Stimulated activated naive CD4-positive, alpha-beta T cell treated with Interleukin-2 at 50 U/mL for 16 hours (primary cell): ENCODE measurements around the gene ANKRD10.
"Not testable (repeated sequence)": the region's sequence is repeated elsewhere in the genome, so short reads cannot be mapped to it uniquely, and the experiment has no call there.

ENCODE experiments used
- DNase-seq: peaks from one replicate; lab custom pipeline; 2025; lab: John Stamatoyannopoulos, UW

The ANKRD10 gene

GRCh38 chr13:110866491-110867170 is 48.2 kb downstream of the ANKRD10 start:
- DNase-seq: no peak

- no peak for DNase-seq
Measured at GRCh38 chr13:110863685-110864084, 51.2 kb downstream of the ANKRD10 start.

GRCh38 chr13:110860983-110861382 is 53.9 kb downstream of the ANKRD10 start:
- no peak for DNase-seq

DNA sequence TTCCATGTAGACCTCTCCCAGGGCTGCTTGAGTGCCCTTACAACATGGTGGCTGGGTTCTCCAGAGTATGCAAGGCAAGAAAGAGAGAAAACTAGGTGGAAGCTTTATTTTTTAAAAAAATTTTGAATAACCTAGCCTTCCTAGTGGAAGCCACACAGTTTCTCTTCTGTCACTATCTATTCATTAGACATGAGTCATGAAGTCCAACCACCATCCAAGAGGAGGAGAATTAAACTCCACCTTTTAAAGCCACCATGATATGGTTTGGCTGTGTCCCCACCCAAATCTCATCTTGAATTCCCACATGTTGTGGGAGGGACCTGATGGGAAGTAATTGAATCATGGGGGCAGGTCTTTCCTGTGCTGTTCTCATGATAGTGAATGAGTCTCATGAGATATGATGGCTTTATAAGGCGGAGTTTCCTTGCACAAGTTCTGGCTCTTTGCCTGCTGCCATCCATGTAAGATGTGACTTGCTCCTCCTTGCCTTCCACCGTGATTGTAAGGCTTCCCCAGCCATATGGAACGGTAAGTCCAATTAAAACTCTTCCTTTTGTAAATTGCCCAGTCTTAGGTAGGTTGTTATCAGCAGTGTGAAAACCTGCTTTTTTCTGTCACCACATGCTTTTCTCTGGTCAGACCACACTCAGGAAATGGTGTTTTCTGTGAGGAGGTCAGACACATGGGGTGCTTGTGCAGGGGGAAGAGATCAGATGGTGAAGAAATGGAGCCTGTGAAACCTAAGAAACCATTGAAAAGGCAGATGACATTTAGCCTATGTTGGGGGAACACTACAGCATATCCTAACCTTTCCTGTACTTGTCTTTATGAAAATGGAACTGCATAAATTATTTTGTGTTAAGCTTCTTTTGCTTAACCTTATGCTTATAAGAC is 57.7 kb downstream of the ANKRD10 start:
- DNase-seq: no peak

GRCh38 chr13:110855363-110855762 is 59.5 kb downstream of the ANKRD10 start:
- no peak for DNase-seq

GRCh38 chr13:110854866-110855265 is 60.0 kb downstream of the ANKRD10 start:
- DNase-seq: no peak

- no peak for DNase-seq
Measured at GRCh38 chr13:110853235-110853721, 61.6 kb downstream of the ANKRD10 start.

DNA sequence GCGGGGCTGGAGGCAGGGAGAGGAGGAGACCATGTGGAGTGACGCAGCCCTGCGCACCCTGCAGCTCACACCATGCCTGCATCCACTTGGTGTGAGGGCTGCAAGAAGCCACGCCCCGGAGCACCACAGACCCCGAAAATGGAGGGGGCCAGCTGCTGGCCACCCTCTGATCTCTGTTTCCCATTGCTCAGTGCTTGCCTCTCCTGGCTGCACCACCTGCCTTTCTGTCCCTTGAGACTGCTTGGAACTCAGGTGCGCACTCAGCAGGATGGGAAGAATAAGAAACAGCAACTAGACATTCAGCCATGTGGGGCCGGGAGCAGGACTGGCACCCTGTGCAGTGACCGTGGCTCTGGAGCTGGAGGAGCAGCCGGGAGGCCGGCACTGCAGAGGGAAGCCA is 64.0 kb downstream of the ANKRD10 start:
- DNase-seq: no peak

DNA sequence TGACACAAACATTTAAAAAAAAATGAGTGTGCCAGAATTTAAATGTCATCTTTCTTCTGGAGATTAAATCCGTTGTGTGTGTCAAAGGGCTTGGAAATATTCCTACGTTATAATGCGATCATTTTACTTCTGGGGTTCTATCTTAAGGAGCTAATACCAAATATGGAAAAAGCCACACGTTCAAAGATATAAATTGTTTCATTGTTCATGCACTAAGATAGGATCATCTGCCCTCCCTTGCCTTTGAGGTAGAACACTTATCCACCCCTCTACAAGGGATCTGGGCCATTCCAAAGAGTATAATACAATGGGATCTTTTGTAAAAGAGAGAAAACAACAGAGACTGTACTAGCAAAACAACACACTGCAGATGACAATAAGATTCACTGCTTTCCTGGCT is 64.9 kb downstream of the ANKRD10 start:
- no peak for DNase-seq

GRCh38 chr13:110845520-110845919 is 69.3 kb downstream of the ANKRD10 start:
- no peak for DNase-seq

- no peak for DNase-seq
Measured at GRCh38 chr13:110841846-110842245, 73.0 kb downstream of the ANKRD10 start.

DNA sequence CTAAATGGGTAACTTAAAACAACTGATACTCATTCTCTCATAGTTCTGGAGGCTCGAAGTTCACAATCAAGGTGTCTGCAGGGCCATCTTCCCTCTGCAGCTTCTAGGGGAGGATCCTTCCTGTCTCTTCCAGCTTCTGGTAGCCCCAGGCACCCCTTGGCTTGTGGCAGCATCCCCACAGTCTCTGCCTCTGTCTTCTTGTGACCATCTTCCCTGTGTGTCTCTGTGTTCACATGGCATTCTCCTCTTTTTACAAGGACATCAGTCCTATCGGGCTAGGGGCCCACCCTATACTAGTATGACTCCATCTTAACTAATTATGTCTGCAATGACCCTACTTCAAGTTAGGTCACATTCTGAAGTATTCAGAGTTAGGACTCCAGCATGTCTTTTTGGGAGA is 73.5 kb downstream of the ANKRD10 start:
- no peak for DNase-seq

- no peak for DNase-seq
Measured at GRCh38 chr13:110838867-110839538, 75.9 kb downstream of the ANKRD10 start.

DNA sequence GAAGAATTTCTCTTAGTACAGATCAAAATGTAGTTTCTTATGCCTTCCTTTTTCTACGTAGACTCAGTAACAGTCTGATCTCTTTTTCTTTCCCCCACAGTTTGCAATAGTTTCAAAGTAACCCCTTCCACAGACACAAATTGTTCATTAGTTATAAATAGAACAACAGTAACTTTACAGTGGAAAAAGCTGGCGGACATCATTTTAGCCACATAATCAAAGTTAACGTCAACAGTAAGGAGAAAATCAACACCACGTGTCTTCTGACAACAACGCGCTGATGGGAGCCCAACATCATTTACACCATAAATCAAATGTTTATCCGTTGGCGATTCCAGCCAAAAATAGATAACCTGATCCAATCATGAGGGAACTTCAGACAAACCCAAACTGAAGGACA is 76.8 kb downstream of the ANKRD10 start:
- no peak for DNase-seq

DNA sequence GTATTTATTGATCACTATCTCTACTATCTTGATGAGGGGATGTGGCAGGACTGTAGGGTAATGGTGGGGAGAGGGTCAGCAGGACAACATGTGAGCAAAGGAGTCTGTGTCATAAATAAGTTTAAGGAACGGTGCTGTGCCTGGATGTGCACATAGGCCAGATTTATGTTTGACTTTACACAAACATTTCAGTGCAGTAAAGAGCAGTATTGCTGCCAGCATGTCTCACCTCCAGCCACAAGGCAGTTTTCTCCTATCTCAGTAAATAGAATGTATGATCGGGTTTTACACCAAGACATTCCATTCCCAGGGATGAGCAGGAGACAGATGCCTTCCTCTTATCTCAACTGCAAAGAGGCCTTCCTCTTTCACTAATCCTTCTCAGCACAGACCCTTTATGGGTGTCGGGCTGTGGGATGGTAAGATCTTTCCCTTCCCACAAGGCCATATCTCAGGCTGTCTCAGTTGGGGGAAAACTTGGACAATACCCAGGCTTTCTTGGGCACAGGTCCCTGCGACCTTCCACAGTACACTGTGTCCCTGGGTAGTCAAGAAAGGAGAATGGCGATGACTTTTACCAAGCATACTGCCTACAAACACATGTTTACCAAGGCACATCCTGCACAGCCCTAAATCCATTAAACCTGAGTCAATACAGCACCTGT is 77.3 kb downstream of the ANKRD10 start:
- DNase-seq: not testable (repeated sequence)

DNA sequence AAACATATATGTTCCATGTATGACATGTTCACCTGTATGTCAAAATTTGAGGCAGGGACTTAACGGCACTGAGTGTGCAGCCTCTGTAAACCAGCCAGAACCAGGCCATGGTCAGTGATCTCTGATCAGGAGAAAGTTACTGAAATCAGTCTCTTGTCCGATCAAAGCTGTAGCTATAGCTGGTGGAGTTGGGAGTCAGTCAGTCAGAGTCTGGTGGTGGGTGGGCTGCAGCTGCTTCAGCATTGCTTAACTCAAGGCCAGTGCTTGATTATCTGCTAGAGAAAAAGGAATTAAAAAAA is 78.3 kb downstream of the ANKRD10 start:
- no peak for DNase-seq

DNA sequence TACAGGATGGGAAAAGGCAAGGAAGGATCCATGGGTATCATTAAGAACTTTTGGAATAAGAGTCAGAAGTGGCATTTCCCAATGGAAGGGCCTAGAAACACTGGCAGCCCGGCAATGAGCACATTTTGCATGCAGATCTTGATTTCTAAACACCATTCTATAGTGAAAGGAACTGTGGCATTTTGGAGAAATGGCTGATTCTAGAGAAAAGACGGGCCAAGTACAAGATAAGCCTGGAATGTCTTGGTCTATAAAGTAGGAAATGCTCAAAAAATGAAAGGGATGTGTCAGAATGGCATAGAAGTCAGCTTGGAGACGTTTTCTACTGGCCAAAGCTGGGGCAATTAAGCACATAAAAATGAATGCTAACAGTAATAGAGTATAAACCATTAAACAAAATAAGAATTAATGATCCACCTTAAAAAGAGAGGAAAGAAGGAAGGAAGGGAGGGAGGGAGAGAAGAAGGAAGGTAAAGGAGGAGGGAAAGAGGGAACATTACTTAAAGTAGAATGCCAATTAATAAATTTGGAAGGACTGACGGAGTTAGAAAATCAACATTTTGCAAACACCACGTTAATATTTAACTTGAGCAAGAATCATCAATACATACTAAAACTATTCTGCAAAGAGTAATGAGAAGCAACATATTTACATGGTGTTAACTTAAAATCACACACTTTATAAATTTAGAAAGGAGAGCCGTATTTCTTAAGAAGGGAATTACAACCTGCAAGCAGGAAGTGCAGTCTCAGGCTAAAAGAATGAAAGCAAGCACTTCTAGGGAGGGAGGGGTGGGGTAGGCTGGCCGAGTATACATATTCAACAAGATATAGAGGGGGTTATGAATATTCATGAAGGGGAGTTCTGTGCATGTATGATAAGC is 78.9 kb downstream of the ANKRD10 start:
- DNase-seq: no peak

DNA sequence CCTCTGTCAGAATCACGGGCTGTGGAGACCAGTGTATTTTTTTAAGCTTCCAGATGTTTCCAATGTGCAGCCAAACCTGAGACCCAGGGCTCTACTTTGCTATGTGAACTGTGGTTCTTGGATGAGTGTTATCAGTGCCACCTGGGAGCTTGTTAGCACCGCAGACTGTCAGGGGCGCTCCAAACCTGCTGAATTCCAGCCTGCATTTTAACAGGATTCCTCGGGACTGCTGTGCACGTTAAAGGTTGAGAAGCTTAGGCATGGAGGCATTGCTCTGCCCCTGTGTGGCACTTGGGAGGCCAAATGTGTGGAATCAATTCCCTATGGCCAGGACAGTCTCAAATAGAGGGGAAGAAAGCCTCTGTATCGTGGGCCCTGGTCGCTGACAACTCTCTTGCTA is 80.3 kb downstream of the ANKRD10 start:
- DNase-seq: no peak

DNA sequence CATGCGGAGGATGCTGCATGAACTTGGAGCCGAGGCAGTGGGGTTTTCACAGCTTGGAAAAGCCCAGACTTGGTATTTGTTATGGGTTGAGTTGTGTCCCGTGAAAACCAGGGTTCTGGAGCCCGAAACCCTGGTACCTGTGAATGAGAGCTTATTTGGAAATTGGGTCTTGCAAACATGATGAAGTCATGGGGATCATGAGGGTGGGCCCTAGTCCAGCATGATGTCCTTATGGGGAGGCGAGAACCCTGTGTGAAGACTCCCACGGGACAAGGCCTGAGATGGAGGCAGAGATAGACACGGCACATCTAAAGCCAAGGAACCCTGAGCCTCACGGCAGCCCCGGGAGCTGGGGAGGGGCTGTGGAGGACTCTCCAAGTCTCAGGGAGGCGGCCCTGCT is 82.3 kb downstream of the ANKRD10 start:
- DNase-seq: no peak

DNA sequence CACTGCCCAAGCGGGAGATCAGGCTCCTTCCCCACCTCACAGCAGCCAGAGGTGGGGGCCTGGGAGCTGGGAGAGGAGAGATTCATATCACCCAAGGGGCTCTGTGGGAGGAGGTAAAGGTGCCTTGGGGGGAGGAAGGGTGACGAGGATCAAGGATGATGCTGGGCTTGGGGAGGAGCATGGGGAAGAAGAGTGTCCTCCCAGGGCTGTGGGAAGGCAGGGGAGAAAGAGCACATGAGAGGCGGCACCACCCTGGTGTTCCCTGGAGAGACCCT is 82.7 kb downstream of the ANKRD10 start:
- no peak for DNase-seq

GRCh38 chr13:110831437-110832204 is 83.2 kb downstream of the ANKRD10 start:
- no peak for DNase-seq
